LNCaP clone FGC (cell line): ENCODE data around the gene NTN4.

Experiments
- DNase-seq: peaks from one replicate; pipeline ENCODE4 v3.0.0-alpha.2; 2011; ENCODE audit warnings: low read depth
- H3K4me3 ChIP-seq: 2 replicates; pipeline ENCODE4 v1.5.1; 2011; ENCODE audit warnings: mild to moderate bottlenecking, low read depth, low read length, control low read depth
- TF ChIP-seq, protein P1 (sequence below): IDR thresholded peaks from 2 replicates; pipeline ENCODE4 v1.5.1; 2012; ENCODE audit warnings: mild to moderate bottlenecking; ENCODE audit not compliant: control insufficient read depth, insufficient read depth; ENCODE audit errors: extremely low read depth

Gene NTN4

DNA sequence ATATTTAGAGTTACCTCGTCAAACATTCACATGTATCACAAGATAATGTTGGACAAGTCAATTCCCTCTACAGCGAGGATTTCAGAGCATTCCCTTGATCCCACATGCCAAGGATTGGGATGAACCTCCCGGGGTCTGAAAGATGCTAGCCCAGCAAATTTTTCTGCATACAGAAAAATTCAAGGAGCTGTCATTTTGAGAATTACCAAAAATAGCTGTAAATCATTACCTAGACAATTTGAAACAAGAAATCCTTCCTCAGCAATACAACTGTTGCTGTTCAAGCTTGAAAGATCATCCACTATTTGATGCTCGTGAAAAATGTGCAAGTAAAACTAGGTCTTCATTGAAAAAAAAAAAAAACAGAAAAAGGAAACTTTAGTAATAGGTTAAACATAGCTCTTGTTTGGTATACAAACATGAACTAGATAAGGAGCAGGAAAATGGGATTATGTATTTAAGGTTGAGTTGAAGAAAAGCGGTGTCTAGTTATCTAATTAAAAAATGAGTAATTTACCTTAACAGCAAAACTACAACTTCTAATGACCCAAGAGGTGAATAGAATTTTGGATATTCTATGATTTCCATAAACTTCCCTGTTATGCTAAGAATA, 73.1 kb downstream of the NTN4 start:
- no peak for DNase-seq
- H3K4me3 ChIP-seq = peak overlapping the region; percentile 0; the same call in 1 of the 2 replicates
- TF ChIP-seq, protein P1, sequence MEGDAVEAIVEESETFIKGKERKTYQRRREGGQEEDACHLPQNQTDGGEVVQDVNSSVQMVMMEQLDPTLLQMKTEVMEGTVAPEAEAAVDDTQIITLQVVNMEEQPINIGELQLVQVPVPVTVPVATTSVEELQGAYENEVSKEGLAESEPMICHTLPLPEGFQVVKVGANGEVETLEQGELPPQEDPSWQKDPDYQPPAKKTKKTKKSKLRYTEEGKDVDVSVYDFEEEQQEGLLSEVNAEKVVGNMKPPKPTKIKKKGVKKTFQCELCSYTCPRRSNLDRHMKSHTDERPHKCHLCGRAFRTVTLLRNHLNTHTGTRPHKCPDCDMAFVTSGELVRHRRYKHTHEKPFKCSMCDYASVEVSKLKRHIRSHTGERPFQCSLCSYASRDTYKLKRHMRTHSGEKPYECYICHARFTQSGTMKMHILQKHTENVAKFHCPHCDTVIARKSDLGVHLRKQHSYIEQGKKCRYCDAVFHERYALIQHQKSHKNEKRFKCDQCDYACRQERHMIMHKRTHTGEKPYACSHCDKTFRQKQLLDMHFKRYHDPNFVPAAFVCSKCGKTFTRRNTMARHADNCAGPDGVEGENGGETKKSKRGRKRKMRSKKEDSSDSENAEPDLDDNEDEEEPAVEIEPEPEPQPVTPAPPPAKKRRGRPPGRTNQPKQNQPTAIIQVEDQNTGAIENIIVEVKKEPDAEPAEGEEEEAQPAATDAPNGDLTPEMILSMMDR = no peak

DNA sequence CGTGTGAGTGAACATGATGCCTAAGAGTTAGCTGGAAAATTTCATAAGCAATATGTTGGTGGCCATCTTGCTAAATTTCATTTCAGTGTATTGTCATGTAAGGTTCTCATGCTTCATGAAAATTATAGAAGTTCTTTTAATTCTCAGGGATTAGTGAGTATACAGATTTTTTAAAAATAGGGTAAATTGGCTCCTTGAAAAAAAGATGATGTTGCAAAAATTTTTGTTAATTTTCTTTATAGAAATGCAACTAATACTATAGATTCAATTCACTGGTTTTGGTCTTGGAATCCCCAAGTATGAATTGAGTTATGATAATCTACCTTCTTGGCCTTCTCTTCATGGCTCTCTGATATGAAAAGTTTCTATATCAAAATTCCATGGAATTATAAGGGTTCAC, 75.4 kb downstream of the NTN4 start:
- TF ChIP-seq, protein P1 = no peak
- H3K4me3 ChIP-seq = no peak overlapping the region
- DNase-seq = no peak

DNA sequence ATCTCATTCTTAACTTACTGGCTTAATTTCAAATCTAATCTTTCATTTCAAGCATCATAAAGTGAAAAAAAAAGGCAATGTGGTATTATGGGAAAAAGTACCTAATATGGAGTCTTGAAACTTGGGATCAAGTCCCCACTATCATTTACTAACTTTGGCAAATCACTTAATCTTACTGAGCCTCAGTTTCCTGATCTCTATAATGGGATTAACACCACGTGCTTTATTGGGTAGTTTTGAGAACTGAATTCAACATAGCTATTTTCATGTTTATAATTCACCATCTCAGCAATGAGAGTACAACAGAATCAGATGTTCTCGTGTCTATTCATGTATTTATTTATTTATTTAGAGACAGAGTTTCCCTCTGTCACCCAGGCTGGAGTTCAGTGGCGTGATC, 78.3 kb downstream of the NTN4 start:
- DNase-seq = no peak
- TF ChIP-seq, protein P1 = no peak
- H3K4me3 ChIP-seq = no peak overlapping the region

DNA sequence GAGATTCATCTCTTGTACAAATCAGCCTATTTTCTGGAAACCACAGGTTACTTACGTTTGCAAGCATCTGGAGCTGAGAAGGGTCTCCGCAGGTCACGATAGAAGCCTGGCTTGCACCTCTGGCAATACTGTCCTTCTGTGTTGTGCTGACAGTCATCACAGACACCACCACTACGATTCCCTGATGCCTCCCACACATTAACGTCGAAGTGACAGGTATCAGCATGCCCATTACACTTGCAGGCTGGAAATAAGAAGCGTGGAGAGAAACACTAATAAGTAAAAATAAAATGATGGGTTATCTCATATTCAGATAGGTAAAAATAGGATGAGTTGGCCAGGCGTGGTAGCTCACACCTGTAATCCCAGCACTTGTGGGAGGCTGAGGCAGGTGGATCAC, 80.2 kb downstream of the NTN4 start:
- TF ChIP-seq, protein P1 = no peak
- no peak overlapping the region for H3K4me3 ChIP-seq
- no peak for DNase-seq

DNA sequence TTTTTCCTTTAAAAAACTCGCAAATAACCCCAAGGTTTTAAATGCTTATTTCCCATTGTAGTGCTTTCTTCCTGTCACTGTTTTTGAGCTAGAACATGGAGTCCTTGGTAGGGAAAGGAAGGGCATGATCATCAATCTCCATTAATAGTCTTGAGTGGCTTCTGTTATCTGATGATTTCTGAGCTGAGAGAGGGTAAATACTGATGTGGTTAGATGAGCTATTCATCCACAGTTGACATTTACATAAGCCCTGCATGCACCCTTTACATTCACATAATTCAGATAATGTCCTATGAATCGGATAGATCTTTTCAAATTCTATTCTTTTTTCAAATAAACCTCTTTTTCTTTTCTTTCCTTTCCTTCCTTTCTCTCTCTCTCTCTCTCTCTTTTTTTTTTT, 81.4 kb downstream of the NTN4 start:
- TF ChIP-seq, protein P1 = no peak
- no peak overlapping the region for H3K4me3 ChIP-seq
- DNase-seq = no peak

DNA sequence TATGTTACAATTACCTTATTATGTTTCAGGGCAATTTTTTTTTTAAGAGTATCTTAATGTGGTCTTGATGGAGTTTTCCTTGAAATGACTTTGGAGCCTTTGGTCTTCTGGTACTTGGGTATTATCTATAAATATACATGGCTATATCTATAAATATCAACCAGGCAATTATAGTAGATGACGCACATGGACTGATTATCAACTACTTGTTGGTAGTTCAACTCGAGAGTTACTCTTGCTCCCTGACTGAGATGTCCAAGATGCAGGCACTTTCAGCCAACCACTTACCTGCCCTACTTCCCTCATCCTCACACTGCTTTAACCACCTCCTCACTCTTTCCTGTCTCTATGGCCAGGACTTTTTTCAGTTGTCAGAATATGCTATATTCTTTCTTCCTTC, 85.4 kb downstream of the NTN4 start:
- TF ChIP-seq, protein P1 = no peak
- H3K4me3 ChIP-seq = no peak overlapping the region
- no peak for DNase-seq

DNA sequence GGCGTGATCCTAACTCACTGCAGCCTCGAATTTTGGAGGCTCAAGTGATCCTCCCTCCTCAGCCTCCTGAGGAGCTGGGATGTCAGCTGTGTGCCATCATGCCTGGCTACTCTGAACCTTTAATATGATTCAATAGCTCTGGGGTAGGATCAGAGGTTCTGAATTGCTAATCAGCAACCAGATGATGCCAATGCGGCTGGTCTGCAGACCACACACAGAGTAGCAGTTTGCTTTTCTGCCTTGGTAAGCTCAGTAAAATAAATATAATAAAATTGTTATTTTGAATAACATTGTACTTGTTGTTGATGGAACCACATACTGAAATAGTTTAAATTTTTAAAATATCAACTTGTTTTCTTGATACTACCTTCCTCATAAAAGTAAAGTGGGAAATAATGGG, 86.6 kb downstream of the NTN4 start:
- no peak for DNase-seq
- no peak overlapping the region for H3K4me3 ChIP-seq
- TF ChIP-seq, protein P1 = no peak
